AG04449 (cell line): ENCODE measurements around the gene SGCB.

Source experiments
- CTCF ChIA-PET: fragments of 350-600 bp; formaldehyde crosslinking; extraction: SDS; loops from one replicate; lab custom pipeline; 2021; ENCODE audit warnings: antibody characterized with exemption; lab: Yijun Ruan, JAX
- POLR2A ChIA-PET: fragments of 400-600, 350-600 bp; formaldehyde crosslinking; extraction: SDS; loops from one replicate; lab custom pipeline; 2020; ENCODE audit warnings: antibody characterized with exemption, inconsistent platforms; lab: Yijun Ruan, JAX
- DNase-seq: peaks from one replicate; pipeline ENCODE4 v3.0.0-alpha.2; 2010; ENCODE audit warnings: low read depth, low spot score
- H3K4me3 ChIP-seq: 2 replicates; pipeline ENCODE4 v1.5.1; 2011; ENCODE audit warnings: low read depth, mild to moderate bottlenecking, control low read depth, low read length
- TF ChIP-seq, protein P1 (sequence below): IDR thresholded peaks from one replicate; pipeline ENCODE4 v1.5.1; 2011; ENCODE audit warnings: mild to moderate bottlenecking, moderate library complexity, low read length, control low read depth, inconsistent platforms; ENCODE audit not compliant: insufficient read depth; ENCODE audit errors: missing control alignments

Gene SGCB

DNA sequence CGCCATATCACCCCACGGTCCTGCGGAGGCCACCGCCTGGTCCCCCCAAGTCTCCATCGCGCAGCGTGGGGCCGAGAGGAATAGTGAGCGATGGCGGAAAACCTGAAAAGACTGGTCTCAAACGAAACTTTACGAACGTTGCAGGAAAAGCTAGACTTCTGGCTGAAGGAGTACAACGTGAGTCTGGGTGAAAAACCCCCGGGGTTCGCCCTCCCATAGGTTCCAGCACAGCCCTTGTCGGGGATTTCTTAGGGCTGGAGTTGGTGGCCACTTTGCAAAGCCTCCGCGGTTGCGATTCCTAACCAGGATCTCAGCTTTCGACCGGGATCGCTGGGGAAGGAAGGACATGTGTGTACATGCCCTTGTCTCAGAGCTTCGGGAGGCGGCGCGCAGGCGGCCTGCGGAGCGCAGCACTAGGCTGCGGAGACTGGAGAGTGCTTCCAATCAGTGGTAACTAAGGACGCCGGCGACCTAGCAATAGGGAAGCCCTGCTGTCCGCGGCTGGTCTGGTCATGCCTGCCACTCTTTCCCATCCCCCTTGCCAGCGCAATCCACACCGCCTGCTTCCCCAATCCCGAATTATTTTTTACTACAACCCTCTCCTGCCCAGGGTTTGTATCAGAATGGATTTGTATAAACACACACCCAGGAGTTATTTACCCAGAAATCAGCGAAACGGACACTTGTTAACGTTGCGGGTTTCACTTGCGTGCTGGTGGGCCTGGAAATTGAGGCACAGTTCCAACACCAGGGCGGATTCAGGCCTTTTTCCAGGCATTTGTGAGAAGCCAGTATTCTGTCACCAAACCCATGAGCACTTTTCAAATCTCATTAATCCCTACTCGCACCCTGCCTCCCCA lies 13.7 kb upstream of the SGCB start:
- CTCF ChIA-PET, result no interaction called here
- POLR2A ChIA-PET, result interaction anchor here (1.5 kb wide), 1 partner anchor 14 kb away, joined by 4 read pairs; the partner anchor contains the start of gene SGCB
- TF ChIP-seq, protein P1, sequence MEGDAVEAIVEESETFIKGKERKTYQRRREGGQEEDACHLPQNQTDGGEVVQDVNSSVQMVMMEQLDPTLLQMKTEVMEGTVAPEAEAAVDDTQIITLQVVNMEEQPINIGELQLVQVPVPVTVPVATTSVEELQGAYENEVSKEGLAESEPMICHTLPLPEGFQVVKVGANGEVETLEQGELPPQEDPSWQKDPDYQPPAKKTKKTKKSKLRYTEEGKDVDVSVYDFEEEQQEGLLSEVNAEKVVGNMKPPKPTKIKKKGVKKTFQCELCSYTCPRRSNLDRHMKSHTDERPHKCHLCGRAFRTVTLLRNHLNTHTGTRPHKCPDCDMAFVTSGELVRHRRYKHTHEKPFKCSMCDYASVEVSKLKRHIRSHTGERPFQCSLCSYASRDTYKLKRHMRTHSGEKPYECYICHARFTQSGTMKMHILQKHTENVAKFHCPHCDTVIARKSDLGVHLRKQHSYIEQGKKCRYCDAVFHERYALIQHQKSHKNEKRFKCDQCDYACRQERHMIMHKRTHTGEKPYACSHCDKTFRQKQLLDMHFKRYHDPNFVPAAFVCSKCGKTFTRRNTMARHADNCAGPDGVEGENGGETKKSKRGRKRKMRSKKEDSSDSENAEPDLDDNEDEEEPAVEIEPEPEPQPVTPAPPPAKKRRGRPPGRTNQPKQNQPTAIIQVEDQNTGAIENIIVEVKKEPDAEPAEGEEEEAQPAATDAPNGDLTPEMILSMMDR, result no peak
- peak; percentile 45 for DNase-seq
- peak overlapping the region; percentile 64 for H3K4me3 ChIP-seq

DNA sequence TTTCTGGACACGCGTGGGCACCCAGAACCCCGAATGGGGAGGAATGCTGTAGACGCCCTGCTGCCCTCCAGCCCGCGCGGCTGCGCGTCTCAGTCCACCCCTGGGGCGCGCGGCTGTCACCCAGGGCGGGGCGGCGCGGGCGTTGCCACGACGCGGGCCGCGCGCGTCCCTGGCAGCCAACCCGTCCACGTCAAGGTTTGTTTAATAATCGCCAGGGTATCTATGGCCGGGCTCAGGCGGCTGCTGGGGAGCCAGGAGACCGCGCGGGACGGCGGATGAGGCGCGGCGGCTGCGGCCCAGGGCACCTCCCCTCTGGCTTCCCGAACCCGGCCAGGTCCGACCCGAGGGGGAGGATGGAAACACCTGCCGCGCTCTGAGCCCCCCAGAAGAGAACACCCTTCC lies 13.1 kb upstream of the SGCB start, which contains the start of gene SPATA18:
Gene SPATA18, plus strand, starts transcription at position 92 of the 402 bp plus-strand sequence. CDS start 401 bp downstream, outside the sequence.
- CTCF ChIA-PET, result no interaction called here
- POLR2A ChIA-PET, result no interaction called here
- H3K4me3 ChIP-seq, result peak within 1 kb of the TSS; percentile 64
- no peak for DNase-seq
- TF ChIP-seq, protein P1, result no peak

DNA sequence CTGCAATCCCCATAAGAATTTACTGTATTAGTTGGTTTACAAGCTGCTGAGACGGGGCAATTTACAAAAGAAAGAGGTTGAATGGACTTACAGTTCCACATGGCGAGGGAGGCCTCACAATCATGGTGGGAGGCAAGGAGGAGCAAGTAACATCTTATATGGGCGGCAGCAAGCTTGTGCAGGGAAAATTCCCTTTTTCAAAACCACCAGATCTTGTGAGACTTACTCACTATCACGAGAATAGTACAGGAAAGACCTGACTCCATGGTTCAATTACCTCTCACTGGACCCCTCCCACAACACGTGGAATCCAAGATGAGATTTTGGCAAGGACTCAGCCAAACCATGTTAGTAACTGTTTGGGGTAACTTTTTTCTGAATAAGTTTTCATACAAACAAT lies 11.2 kb upstream of the SGCB start:
- ChIA-PET CTCF (no interaction called here), POLR2A (no interaction called here)
- H3K4me3 ChIP-seq, result no peak overlapping the region
- no peak for DNase-seq
- TF ChIP-seq, protein P1, result no peak

DNA sequence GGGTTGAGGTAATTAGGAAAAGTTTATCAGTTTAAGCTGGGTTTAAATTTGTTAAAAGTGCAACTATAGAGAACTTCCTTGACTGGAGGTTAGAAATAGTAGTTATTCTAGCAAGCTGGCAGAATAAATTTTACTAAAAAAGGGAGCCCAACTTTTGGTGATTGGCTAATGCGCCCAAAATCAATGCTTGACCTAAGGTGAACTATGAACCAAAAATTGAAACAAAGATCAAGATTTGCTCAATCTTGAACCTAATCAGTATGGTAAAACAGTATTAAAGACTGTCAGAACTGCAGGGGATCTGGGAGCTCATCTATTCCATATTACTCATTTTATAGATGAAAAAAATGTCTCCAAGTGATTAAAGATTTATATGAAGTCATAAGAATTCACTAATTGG lies 6.9 kb upstream of the SGCB start:
- H3K4me3 ChIP-seq, result no peak overlapping the region
- POLR2A ChIA-PET, result interaction anchor here (0.6 kb wide), 1 partner anchor 202 kb away, joined by 3 read pairs; the partner anchor contains the start of gene DCUN1D4
- DNase-seq, result no peak
- TF ChIP-seq, protein P1, result no peak
- CTCF ChIA-PET, result interaction anchor here (1.1 kb wide), 1 partner anchor 149 kb away, joined by 3 read pairs; no protein-coding TSS in a partner anchor

DNA sequence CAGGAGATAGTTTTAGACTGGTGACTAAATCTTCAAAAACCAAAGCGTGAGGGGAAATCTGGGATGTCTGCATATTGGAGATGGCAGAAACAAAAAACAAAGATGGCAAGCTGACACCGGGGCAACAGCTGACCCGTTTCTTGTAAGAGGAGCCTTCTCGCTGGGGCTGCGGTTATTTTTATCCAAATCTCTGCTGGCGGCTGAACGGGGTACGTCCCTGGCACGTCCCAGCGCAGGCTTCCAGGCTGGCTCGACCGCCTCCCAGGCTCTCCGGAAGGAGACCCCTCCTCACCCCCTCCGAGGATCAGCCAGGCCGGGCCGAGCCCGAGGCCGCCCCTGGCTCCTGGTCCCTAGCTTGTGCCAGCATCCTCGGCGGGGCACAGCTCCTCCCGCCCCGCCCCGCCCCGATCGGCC lies 403 bp downstream of the SGCB start:
- no peak for DNase-seq
- ChIA-PET CTCF (interaction anchor here (2.9 kb wide), 1 partner anchor 12 kb away, joined by 15 read pairs; no protein-coding TSS in a partner anchor), POLR2A (interaction anchor here (1.1 to 1.2 kb wide), 2 partner anchors 9 to 15 kb away, joined by 4 to 5 read pairs; no protein-coding TSS in a partner anchor)
- peak overlapping the region; percentile 75 for H3K4me3 ChIP-seq
- TF ChIP-seq, protein P1, result no peak
